ENCODE measurements around the gene PARD3.

GRCh38 chr10:34061841-34062240 lies 753.3 kb downstream of the PARD3 start:
- TF ChIP-seq CTCF (IDR thresholded peaks at IDR 0.05) (no peak), EZH2phosphoT487 (IDR thresholded peaks at IDR 0.05) (no peak), EZH2 (IDR thresholded peaks at IDR 0.05) (no peak)

All from neural progenitor cell (in vitro differentiated cells).